Stimulated activated CD4-positive, alpha-beta T cell treated with anti-CD3 and anti-CD28 coated beads, Interleukin-1b, Interleukin-23, amount 100 ng/mL, for 1 hour (primary cell): ENCODE data around the gene SERTAD4.

ENCODE experiments used
- DNase-seq, 2 donors: peaks; one replicate each; pipeline ENCODE4 v3.0.0-alpha.2; 2020; ENCODE audit warnings: low read depth in 2 of 2

SERTAD4 gene

DNA sequence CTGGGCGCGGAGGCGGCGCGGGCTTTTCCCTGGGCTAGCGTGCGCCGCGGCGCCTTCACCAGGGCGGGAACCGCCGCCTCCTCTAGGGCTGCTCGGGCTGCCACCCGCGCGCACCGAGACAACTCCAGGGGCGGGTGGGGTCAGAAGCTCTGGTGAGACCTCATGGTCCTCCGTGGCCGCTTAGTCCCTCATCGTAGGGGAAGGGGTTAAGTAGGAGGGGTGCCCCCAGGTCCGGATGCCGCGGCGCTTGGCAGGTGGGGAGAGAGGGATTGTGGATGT, 559 bp downstream of the SERTAD4 start:
- no peak for DNase-seq

DNA sequence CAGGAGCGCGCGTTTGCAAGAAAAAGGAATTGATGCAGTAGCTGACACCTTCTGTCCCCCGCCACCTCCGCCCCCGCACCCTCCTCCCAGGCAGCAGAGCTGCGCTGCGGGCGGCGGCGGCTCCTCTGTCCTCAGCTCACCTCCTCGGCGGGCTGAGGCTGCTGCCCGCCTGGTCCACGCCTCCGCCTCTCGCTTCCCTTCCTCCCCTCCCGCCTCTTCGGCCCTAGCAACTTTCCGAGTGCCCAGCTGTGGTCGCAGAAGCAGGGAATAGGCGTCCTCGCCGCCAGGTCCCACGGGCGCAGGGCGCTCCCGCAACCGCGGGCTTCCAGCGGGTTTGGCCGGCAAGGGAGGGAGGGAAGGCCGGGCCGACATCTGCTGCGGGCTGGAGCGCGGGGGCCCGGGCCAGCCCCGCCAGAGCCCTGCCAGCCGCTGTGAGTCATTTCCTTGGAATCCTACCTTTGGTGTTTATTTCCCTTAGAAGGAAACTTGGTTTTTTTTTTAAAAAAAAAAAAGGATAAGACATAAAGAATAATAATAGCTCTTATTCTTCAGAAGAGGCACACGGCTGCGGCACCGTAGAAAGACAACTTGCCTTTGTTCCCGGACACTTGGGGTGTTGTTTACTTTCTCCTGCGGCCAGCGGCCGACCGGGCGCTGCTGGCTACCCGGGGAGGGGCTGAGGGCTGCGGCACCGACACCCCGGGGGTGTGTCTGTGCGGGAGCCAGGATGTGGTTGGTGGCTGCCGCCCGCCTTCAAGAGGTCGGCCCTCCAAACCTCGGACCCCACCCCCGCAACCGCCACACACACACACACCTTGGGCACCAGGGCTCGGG, 1.1 kb downstream of the SERTAD4 start:
- DNase-seq, result no peak

GRCh38 chr1:210234329-210234757, 1.7 kb downstream of the SERTAD4 start:
- DNase-seq, result no peak

DNA sequence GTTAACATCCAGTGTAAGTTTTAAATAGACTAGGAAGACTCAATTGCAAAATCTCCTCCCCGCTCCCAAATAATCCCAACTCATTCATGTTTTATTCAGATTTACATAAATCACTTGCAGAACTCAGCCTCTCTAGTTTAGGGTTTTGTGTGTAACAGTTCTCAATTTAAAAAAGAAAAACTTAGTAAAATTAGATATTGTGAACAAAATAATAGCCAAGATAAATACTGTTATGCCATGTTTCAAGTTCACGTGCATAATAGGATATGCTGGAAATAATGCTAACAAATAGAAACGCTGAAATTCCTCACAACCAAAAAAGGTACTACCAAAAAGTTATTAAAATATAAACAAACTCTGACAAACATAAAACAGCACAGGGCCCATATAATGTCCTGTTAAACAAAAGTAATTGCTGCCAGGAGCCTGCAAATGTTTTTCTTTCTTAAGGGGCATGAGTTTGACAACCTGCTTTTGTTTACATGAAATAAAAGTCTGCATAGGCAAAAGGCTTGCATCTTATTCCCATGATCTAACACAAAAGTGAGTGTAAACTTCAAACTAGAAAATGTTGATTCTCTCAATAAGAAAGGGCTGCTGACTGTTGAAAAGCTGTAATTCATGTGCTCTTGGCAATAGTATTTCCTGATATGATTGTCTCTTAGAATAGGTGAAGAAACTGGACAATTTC, 2.9 kb downstream of the SERTAD4 start:
- no peak for DNase-seq

GRCh38 chr1:210236386-210236839, 3.8 kb downstream of the SERTAD4 start:
- DNase-seq, result no peak

- no peak for DNase-seq
Observed at GRCh38 chr1:210236840-210237409, 4.3 kb downstream of the SERTAD4 start.

DNA sequence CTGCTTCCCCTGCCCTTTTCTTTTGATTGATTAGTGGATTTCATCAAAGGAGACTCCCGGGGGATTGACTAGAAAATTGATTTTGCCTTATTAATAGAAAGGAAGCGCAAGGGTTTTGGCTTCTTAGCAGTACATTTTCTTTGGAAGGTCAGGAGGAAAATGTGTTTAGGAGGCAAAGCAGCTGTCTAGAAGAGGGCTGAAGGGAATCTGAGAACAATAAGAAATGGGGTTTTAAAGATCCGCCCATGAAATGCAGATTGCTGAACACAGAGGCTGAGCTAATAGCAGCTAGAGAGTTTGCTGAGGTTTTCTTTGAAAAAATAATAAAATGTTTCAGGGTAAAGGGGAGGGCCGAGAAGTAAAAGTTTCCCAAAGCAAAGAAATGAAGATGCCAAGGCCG, 4.9 kb downstream of the SERTAD4 start:
- DNase-seq, result no peak

- no peak for DNase-seq
Observed at GRCh38 chr1:210237981-210238380, 5.4 kb downstream of the SERTAD4 start.

DNA sequence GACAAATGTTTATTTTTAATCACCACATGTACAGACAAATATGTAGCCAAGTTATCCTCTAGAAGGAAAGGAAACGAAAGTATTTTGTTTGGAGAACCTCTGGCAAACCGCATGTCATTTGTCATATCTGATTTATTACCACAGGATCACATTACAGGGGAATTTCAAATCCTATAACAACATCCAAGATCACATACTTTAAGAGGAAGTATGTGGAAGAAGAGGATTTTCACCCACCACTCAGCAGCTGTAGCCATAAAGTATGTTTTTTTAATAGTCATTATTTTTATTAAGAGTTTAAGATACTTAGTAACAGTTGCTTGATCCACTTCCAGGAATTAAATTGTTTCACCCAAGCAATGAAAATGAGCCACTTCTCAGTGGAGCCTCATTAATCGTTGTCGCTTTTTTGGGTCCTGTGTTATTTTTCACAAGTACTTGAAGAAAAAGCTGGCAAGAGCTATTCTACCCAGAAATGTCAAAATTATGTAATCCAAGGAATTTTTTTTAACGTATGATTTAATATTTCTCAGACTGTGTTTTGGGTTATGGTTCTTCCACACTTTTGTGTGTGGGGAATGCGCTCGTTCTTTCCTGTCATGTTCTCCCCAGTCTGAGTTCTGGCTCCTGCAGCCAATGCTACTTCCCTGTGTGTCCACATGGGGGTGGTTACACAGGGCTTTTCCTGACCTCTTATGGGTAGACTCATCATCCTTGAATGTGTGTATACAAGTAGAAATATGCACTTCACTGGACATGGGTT, 6.9 kb downstream of the SERTAD4 start:
- no peak for DNase-seq

DNA sequence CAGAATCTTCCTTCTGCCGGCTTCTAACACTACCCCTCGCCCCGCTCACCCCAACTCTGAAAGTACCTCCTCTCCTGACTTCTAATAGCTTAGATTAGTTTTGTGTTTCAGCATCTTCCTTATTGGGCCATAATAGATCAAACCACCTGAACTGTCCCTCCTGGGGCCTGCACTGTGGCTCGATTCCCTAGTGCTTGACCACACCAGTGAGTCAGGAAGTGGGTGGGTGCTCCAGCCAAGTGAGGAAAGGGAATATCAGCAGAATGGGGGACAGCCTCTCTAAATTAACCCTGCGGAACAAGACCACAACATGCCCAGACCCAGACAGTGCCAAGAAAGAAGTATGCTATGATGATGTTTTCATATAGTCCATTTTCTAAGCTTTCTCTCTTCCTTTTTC, 8.5 kb downstream of the SERTAD4 start:
- no peak for DNase-seq

- no peak for DNase-seq
Observed at GRCh38 chr1:210244746-210245367, 12.3 kb downstream of the SERTAD4 start.

GRCh38 chr1:210246447-210246846, 13.9 kb downstream of the SERTAD4 start:
- no peak for DNase-seq

DNA sequence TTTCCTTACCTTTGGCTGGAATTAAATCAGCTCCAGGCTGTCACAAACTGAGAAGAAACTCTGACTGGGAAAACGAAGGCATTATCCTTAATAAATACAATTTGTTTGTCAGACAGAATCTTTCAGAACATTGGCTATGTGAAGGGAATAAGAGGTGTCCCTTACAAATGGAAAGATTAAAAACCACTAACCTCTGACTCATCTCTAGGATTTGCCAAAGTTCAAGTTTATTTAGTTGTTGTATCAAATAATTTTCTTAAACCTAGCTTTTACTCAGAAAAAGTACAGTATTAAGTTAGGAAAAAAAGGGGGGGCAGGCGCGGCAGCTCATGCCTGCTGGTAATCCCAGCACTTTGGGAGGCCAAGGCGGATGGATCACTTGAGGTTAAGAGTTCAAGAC, 15.7 kb downstream of the SERTAD4 start:
- DNase-seq, result no peak

GRCh38 chr1:210250665-210250997, 18.0 kb downstream of the SERTAD4 start:
- no peak for DNase-seq

GRCh38 chr1:210250998-210251679, 18.5 kb downstream of the SERTAD4 start:
- DNase-seq, result no peak

DNA sequence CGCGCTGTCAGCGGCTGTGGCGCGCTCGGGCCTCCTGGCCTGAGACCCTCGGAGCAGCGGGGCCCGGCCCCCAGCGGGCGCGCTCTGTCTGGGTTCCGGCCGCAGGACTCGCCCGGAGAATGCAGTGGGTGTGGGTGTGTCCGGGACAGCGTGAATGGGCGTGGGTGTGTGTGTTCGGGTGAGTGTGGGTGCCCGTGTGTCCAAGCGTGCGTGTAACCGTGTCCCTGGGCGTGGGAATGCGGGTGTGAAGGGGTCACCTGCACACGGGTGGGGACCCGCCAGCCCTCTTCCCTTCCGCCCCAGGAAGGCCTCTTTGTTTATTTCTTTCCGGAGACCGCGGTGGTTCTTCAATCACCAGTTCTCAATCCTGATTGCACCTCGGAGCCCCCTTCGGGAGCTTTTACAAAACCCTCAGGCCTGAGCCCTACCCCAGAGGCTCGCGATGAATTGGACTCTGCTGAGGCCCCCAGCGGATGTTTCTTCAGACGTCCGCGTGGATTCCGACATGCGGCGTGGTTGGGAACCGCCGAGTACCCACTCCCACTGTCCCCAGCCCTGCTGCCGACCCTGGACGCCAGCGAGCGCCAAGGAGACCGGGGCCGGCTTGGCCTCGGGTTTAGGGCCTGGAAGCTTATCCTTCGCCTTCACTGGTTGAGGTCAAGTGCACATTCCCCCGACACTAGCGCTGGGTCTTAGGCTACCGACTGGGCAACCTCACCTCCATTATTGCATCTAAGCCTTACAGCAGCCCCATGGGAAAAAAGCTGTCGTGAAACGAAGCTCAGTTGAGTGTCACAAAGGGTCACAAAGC, 19.3 kb downstream of the SERTAD4 start:
- no peak for DNase-seq

DNA sequence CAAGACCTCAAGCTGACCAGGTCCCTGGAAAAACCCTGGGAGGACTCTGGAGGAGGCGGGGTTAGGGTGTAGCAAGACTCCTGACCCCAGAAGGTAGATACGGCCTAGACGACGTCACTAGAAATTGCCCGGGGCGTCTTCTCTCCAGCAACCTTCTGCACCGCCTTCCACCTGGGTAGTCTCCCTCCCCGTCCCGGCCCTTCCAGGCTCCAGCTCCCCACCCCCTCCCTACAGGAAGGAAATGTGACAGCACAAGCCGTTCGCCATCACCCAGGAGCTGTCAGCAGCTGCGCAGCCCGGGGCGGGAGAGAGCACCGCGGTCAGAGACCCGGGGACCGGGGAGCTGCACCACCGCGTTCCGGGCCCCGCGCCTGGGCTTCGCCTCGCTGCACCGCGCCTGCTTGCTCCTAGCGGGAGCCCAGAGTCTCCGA, 20.0 kb downstream of the SERTAD4 start:
- no peak for DNase-seq

- DNase-seq, result no peak
Observed at GRCh38 chr1:210254298-210254697, 21.7 kb downstream of the SERTAD4 start.

- no peak for DNase-seq
Observed at GRCh38 chr1:210257698-210258529, 25.3 kb downstream of the SERTAD4 start.

DNA sequence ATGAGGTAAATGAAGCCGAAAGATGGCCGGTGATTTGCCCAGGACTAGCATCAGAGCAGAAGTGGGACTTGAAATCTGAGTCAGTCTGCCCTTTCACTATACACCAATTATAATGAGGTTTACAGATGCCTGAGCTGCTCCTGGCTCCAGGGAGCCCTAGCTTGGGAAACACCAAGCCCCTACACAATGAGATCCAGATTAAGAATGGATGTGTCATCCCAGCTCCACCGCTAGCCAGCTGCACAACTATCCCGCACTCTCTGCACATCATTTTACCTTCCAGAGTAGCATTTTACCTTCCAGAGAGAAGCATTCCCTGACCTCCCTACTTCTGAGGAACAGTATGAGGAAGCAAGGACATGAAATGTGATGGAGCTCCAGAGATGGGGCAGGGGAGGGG, 27.0 kb downstream of the SERTAD4 start:
- no peak for DNase-seq
